Karpas-422 (cell line): Measurements from ENCODE around the gene LYSMD4. TPM values are rescaled to one million over a fixed set of nuclear protein-coding genes. Genes with fewer than 3 reads are reported as not detected.
"Not testable (repeated sequence)": the region's sequence is repeated elsewhere in the genome, so short reads cannot be mapped to it uniquely, and the experiment has no call there.

ENCODE experiments used
- DNase-seq: peaks from one replicate; pipeline ENCODE4 v3.0.0-alpha.2; 2015
- H2AFZ ChIP-seq: fragments of 200-600 bp; sonication (generic); 2 replicates; pipeline ENCODE4 v1.6.1; 2014; ENCODE audit warnings: antibody characterized with exemption, low read length, mixed read lengths
- H3K27ac ChIP-seq: fragments of 200-600 bp; sonication (generic); 2 replicates; pipeline ENCODE4 v1.5.1; 2014; ENCODE audit warnings: mild to moderate bottlenecking, low read length, moderate library complexity
- H3K27me3 ChIP-seq: fragments of 200-600 bp; sonication (generic); 2 replicates; pipeline ENCODE4 v1.6.1; 2014; ENCODE audit warnings: low read length, mixed read lengths
- H3K36me3 ChIP-seq: fragments of 200-600 bp; sonication (generic); 2 replicates; pipeline ENCODE4 v1.6.1; 2014; ENCODE audit warnings: low read length, mixed read lengths; ENCODE audit not compliant: insufficient read depth
- H3K4me1 ChIP-seq: fragments of 200-600 bp; sonication (generic); 2 replicates; pipeline ENCODE4 v1.6.1; 2014; ENCODE audit warnings: mild to moderate bottlenecking, low read length, mixed read lengths
- H3K4me2 ChIP-seq: fragments of 200-600 bp; sonication (generic); 2 replicates; pipeline ENCODE4 v1.6.1; 2014; ENCODE audit warnings: low read length, low read depth, mild to moderate bottlenecking; ENCODE audit not compliant: poor library complexity, severe bottlenecking
- H3K4me3 ChIP-seq: fragments of 200-600 bp; sonication (generic); 2 replicates; pipeline ENCODE4 v1.5.1; 2014; ENCODE audit warnings: mild to moderate bottlenecking, antibody characterized with exemption, low read length, mixed read lengths
- H3K79me2 ChIP-seq: fragments of 200-600 bp; sonication (generic); 2 replicates; pipeline ENCODE4 v1.6.1; 2014; ENCODE audit warnings: mild to moderate bottlenecking, low read length, mixed read lengths
- H3K9ac ChIP-seq: fragments of 200-600 bp; sonication (generic); 2 replicates; pipeline ENCODE4 v1.6.0; 2014; ENCODE audit warnings: low read length
- H3K9me2 ChIP-seq: fragments of 200-600 bp; sonication (generic), shearing (Covaris generic); replicated peaks from 2 replicates; pipeline ENCODE4 v1.6.0; 2014; ENCODE audit warnings: mild to moderate bottlenecking, low read length, moderate library complexity; ENCODE audit not compliant: insufficient read depth
- H3K9me3 ChIP-seq: fragments of 300-700, 200-600 bp; sonication (generic); 2 replicates; pipeline ENCODE4 v1.6.1; 2014; ENCODE audit warnings: low read length, mixed read lengths
- H4K20me1 ChIP-seq: fragments of 200-600 bp; sonication (generic); 2 replicates; pipeline ENCODE4 v1.6.1; 2014; ENCODE audit warnings: mild to moderate bottlenecking, antibody characterized with exemption, low read length, low read depth; ENCODE audit not compliant: insufficient read depth
- total RNA-seq: library from RNA; depleted of rRNA; stranded (reverse); fragments of >200 nt; shearing (Covaris generic); gene quantifications from 2 replicates; pipeline ENCODE4 v1.2.3, GENCODE V29; 2014; ENCODE audit warnings: low replicate concordance; rRNA removed

LYSMD4 gene
- 6.3 and 10.1 TPM in 2 replicates for total RNA-seq

DNA sequence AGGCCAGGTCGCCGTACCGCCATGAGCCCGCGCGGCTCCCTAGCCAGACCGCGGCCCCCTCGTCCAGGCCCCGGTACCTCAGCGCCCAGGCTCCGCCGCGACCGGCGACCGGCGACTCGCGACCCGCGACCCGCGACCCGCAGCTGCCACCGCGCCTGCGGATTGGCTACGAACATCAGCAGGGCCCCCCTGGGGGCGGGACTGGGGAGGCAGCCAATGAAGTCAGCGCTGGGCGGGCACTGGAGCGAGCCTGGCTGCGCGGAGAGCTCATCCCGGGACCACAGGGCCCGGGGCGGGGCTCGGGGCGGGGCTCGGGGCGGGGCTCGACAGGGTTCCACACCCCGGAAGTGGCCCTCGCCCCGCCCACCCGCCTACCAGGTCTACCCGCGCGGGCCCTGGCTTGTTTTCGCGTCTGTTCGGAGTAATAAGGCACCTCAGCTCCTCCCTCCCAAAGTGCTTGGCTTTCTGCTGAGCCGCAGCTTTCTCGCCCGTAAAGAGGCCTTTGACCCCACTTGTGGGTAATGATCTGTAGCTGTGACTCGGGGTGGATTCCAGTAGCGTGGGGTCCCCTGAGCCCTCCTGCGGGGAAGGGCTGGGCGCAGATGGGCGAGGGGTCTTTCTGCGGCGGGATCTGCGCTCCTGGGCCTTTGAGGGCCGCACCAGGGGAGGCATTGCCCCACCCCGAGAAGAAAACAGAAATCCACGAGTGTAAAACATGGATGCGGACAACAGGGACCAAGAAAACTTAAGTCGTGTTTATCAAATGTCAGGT lies at the start of gene LYSMD4:
TSS of gene LYSMD4 (minus strand) at position 170 of the 772 bp plus-strand sequence. CDS start 1,438 bp downstream, outside the sequence.
- Histone ChIP-seq H3K9me3 (no peaks in the 10 kb centered on the region), H3K27me3 (no peaks in the 10 kb centered on the region), H3K27ac (no peak within 1 kb of the TSS), H2AFZ (peak within 1 kb of the TSS; percentile 86), H3K9ac (peak within 1 kb of the TSS; percentile 73), H3K79me2 (no peaks in the 10 kb centered on the region), H3K4me2 (peak within 1 kb of the TSS; percentile 82), H3K36me3 (no peaks in the 10 kb centered on the region), H3K4me3 (peak within 1 kb of the TSS; percentile 72), H4K20me1 (no peaks in the 10 kb centered on the region), H3K4me1 (peaks cover 18% of the 10 kb centered on the region), H3K9me2 (no peaks in the 10 kb centered on the region)
- peak; percentile 97 for DNase-seq

DNA sequence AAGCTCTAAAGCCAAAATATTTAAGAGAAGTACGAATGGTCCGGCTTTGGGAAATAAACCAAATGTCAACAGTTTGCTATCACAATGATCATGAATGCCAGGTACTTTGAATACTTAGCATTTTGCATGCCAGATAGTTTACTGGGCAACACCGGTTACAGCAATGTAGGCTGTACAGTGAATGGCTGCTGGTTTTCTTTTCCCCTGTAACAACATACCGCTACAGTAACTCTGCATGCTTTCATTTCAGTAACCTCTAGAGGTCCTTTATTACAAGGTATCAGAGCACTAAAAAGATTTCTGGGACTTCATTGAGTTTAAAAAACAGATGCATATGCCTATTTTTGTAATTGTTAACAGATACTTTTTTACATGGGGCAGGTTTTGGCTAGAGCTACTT lies 48.8 kb upstream of the LYSMD4 start:
- H3K36me3 ChIP-seq, H3K4me2 ChIP-seq, DNase-seq, H3K9me3 ChIP-seq, H3K9ac ChIP-seq, H3K4me3 ChIP-seq, H3K4me1 ChIP-seq, H4K20me1 ChIP-seq, H3K27me3 ChIP-seq, H3K27ac ChIP-seq, H3K9me2 ChIP-seq, H2AFZ ChIP-seq, H3K79me2 ChIP-seq: not testable (repeated sequence)

DNA sequence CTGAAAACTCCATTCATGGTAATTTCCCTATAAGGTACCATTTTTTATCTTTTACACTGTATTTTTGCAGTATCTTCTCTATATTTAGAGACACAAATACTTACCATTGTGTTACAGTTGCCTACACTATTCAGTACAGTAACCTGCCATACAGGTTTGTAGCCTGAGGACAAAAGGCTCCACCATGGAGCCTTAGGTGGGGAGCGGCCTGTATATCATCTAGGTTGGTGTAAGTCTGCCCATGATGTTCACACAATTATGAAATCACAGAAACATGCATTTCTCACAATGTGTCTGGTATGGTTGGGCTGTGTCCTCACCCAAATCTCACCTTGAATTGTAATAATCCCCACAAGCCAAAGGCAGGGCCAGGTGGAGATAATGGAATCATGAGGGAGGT lies 43.9 kb upstream of the LYSMD4 start:
- no peaks in the 10 kb centered on the region for H3K79me2 ChIP-seq
- H3K9ac ChIP-seq, result no peak overlapping the region
- H3K4me3 ChIP-seq, result no peak overlapping the region
- no peaks in the 10 kb centered on the region for H3K36me3 ChIP-seq
- no peak overlapping the region for H3K4me2 ChIP-seq
- no peaks in the 10 kb centered on the region; the same call in 1 of the 2 replicates for H3K4me1 ChIP-seq
- H4K20me1 ChIP-seq, result no peaks in the 10 kb centered on the region
- H3K27me3 ChIP-seq, result no peaks in the 10 kb centered on the region
- H3K27ac ChIP-seq, result no peak overlapping the region
- no peaks in the 10 kb centered on the region for H3K9me2 ChIP-seq
- no peaks in the 10 kb centered on the region for H3K9me3 ChIP-seq
- H2AFZ ChIP-seq, result no peak overlapping the region
- DNase-seq, result peak; percentile 25

DNA sequence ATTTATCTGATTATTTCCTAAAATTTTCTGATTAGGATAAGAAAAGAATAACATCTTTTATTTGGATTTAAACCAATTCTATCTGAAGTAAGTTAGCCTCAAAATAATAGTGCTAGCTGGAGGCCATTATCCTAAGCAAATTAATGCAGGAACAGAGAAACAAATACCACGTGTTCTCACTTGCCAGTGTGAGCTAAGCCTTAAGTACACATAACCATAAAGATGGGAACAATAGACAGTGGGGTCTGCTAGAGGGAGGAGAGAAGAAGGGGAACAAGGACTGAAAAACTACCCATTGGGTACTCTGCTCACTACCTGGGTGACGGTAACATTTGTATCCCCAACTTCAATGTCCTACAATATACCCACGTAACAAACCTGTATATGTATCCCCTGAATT lies 31.3 kb upstream of the LYSMD4 start:
- Histone ChIP-seq H2AFZ (no peak overlapping the region), H3K27me3 (no peaks in the 10 kb centered on the region), H3K4me3 (no peak overlapping the region), H3K9me2 (no peaks in the 10 kb centered on the region), H3K9me3 (no peaks in the 10 kb centered on the region), H3K9ac (no peak overlapping the region), H3K36me3 (no peaks in the 10 kb centered on the region), H3K27ac (no peak overlapping the region), H4K20me1 (no peaks in the 10 kb centered on the region), H3K4me1 (no peaks in the 10 kb centered on the region), H3K4me2 (no peak overlapping the region), H3K79me2 (no peaks in the 10 kb centered on the region)
- DNase-seq, result peak; percentile 33

DNA sequence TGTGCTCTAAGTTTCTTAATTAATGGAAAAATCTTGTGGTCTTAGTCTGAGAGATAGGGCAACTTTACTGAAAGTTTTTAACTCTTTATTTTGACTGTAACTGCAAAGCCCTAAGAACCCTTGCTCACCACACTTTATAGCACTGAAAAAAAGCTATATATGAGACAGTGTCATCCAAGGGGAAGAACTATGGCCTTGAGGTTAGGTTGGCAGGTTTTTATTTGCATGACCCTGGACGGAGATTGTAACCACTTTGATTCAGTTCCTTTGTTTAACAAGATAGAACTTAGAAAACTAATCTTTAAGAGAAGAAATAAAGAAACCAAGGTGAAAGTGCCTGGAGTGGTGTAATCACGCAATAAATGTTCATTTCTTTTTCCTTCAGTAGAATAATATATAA lies 30.6 kb upstream of the LYSMD4 start:
- Histone ChIP-seq H3K9ac (no peak overlapping the region), H3K36me3 (no peaks in the 10 kb centered on the region), H3K9me3 (no peaks in the 10 kb centered on the region)

DNA sequence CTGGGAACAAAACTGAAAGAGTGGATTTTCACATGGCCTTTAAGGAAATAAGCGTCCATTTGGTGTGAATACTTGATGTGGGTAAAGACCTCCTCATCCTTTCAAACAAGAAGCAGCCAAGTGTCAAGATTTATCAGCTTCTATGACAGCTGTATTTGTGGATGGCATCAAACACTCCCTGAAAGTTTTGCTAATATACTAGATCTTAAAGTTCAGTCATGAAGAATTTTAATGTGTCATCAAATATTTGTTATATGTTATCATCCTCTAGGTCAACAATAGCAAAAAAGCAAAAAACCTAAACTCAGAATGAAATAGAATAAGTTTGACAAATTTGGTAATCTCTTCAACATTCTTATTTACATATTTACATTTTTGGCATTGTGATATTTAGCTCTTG lies 29.1 kb upstream of the LYSMD4 start:
- no peak for DNase-seq
- Histone ChIP-seq H3K4me1 (no peaks in the 10 kb centered on the region), H3K9ac (no peak overlapping the region), H3K79me2 (no peaks in the 10 kb centered on the region), H2AFZ (no peak overlapping the region), H3K9me3 (no peaks in the 10 kb centered on the region), H3K27ac (no peak overlapping the region), H3K9me2 (no peaks in the 10 kb centered on the region), H4K20me1 (no peaks in the 10 kb centered on the region), H3K4me2 (no peak overlapping the region), H3K4me3 (no peak overlapping the region), H3K36me3 (no peaks in the 10 kb centered on the region), H3K27me3 (no peaks in the 10 kb centered on the region)

More for the DNA sequence above, 30.6 kb upstream of the LYSMD4 start:
- no peak overlapping the region for H2AFZ ChIP-seq
- no peak overlapping the region for H3K27ac ChIP-seq
- H3K4me3 ChIP-seq, result no peak overlapping the region
- H3K27me3 ChIP-seq, result no peaks in the 10 kb centered on the region
- no peak overlapping the region for H3K4me2 ChIP-seq
- H3K79me2 ChIP-seq, result no peaks in the 10 kb centered on the region
- no peaks in the 10 kb centered on the region for H4K20me1 ChIP-seq
- H3K4me1 ChIP-seq, result no peaks in the 10 kb centered on the region
- H3K9me2 ChIP-seq, result no peaks in the 10 kb centered on the region
- peak; percentile 31 for DNase-seq

DNA sequence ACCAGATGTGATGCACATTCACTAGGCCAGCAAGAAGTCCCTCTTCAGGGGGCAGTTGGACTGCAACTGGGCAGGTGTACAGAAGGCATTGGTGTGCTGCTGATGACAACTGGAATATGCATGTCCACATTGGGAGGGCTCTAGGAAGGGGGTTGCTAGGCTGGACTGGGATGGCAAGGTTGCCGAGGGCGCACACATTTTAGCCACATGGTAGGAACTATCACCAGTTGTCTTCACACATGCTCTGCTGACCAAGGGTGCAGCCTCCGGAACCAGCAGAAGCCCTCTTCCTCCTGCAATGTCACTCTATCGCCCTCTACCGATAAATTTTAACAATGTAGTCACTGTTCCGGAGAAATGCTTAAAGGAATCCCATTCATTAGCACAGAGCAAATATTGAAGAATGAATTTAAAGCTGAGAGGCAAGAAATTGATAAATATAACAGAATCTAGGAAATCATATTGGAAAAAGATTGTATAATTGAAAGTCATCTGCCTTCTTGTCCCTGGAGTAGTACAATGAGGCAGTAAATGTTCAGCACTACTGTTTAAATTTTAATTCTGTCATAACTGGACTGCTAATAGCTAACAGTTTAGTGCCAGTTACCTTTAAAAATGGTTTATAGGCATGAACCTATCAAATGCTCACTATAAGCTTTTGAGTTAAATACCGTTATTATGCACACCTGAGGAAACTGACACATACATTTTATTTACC lies 22.6 kb upstream of the LYSMD4 start:
- no peaks in the 10 kb centered on the region for H3K36me3 ChIP-seq
- H2AFZ ChIP-seq, result peak overlapping the region; percentile 49; the same call in 1 of the 2 replicates
- peaks cover 3% of the 10 kb centered on the region for H3K4me1 ChIP-seq
- H3K79me2 ChIP-seq, result no peaks in the 10 kb centered on the region
- no peak overlapping the region for H3K27ac ChIP-seq
- no peaks in the 10 kb centered on the region for H3K27me3 ChIP-seq
- no peaks in the 10 kb centered on the region for H3K9me2 ChIP-seq
- no peak overlapping the region for H3K9ac ChIP-seq
- no peak overlapping the region for H3K4me2 ChIP-seq
- H3K4me3 ChIP-seq, result no peak overlapping the region
- H4K20me1 ChIP-seq, result no peaks in the 10 kb centered on the region
- no peaks in the 10 kb centered on the region for H3K9me3 ChIP-seq
- peak; percentile 89 for DNase-seq

DNA sequence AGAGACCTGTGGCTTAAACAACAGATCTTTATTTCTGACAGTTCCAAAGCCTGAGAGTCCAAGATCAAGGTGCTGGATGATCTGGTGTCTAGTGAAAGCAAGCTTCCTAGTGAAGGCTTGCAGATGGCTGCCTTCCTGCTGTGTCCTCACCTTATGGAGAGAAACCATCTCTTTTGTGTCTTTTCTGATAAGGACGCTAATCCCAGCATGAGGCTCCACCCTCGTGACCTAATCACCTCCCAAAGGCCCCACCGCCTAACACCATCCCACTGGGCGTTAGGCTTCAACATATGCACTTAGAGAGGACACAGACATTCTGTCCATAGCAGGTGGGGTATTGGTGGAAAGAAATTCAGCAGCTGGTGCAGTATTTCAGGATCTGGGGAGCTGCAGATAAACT lies 19.8 kb upstream of the LYSMD4 start:
- no peaks in the 10 kb centered on the region for H4K20me1 ChIP-seq
- no peak overlapping the region for H2AFZ ChIP-seq
- no peak overlapping the region for H3K4me2 ChIP-seq
- H3K4me1 ChIP-seq, result peaks cover 3% of the 10 kb centered on the region
- no peaks in the 10 kb centered on the region for H3K9me3 ChIP-seq
- no peaks in the 10 kb centered on the region for H3K79me2 ChIP-seq
- H3K36me3 ChIP-seq, result no peaks in the 10 kb centered on the region
- no peak overlapping the region for H3K9ac ChIP-seq
- no peaks in the 10 kb centered on the region for H3K9me2 ChIP-seq
- no peaks in the 10 kb centered on the region for H3K27me3 ChIP-seq
- DNase-seq, result no peak
- H3K4me3 ChIP-seq, result no peak overlapping the region
- H3K27ac ChIP-seq, result no peak overlapping the region
